ENCODE measurements around the gene SMPD4.

GRCh38 chr2:130152816-130153595, 28.4 kb downstream of the SMPD4 start:
- TF ChIP-seq CTCF (IDR thresholded peaks at IDR 0.05) (no peak), POLR2A (IDR thresholded peaks at IDR 0.05) (no peak), POLR2AphosphoS5 (IDR thresholded peaks at IDR 0.05) (no peak), EP300 (IDR thresholded peaks at IDR 0.05) (no peak)

Measured in gastroesophageal sphincter (tissue), 3 donors.